IMR-90 (cell line): ENCODE measurements around the gene HSPB7. TPM values are rescaled to one million over a fixed set of nuclear protein-coding genes. Genes with fewer than 3 reads are reported as not detected.
A peak's percentile ranks its signal among the peaks of the same experiment; 100 is the strongest.

Experiments used
- ATAC-seq: fragments of 200-7000 bp; cut with Tn5 transposase; 2 replicates; pipeline ENCODE4 v1.9.1; 2020; ENCODE audit warnings: low read depth, mild to moderate bottlenecking, moderate library complexity
- BruUV-seq: library from RNA; stranded (reverse); fragments of 400-500 nt; replicated peaks from 2 replicates; lab custom pipeline; 2021; lab: Mats Ljungman, UMichigan
- CTCF ChIA-PET: fragments of 300-600 bp; formaldehyde crosslinking; extraction: SDS; loops from one replicate; lab custom pipeline; 2021; ENCODE audit warnings: antibody characterized with exemption; lab: Yijun Ruan, JAX
- POLR2A ChIA-PET: fragments of 300-600 bp; sonication (Branson Sonifier 250); formaldehyde crosslinking; loops from one replicate; lab custom pipeline; 2022; ENCODE audit warnings: antibody characterized with exemption; ENCODE audit not compliant: unreplicated experiment; lab: Charles Lee
- DNase-seq: peaks from one replicate; pipeline ENCODE4 v3.0.0; 2013
- H2AFZ ChIP-seq: replicated peaks from 2 replicates; pipeline ENCODE3; 2013; ENCODE audit warnings: low read length, mild to moderate bottlenecking; ENCODE audit not compliant: poor library complexity
- H2AK5ac ChIP-seq: 2 replicates; pipeline ENCODE4 v1.6.1; 2013; ENCODE audit warnings: low read depth, low read length, inconsistent platforms
- H2AK9ac ChIP-seq: replicated peaks from 2 replicates; pipeline ENCODE3; 2013; ENCODE audit warnings: mild to moderate bottlenecking, low read depth, low read length, moderate library complexity; ENCODE audit not compliant: poor library complexity
- H2BK120ac ChIP-seq: 2 replicates; pipeline ENCODE4 v1.6.1; 2013; ENCODE audit warnings: low read depth, low read length, inconsistent platforms
- H2BK15ac ChIP-seq: 3 replicates; pipeline ENCODE4 v1.6.1; 2013; ENCODE audit warnings: low read depth, low read length, inconsistent platforms
- H2BK20ac ChIP-seq: 2 replicates; pipeline ENCODE4 v1.6.1; 2013; ENCODE audit warnings: low read depth, mild to moderate bottlenecking, inconsistent platforms, low read length, moderate library complexity
- H2BK5ac ChIP-seq: 2 replicates; pipeline ENCODE4 v1.6.1; 2013; ENCODE audit warnings: mild to moderate bottlenecking, low read depth, low read length, inconsistent platforms; ENCODE audit not compliant: poor library complexity, severe bottlenecking
- H3K14ac ChIP-seq: replicated peaks from 2 replicates; pipeline ENCODE4 v1.6.1; 2013; ENCODE audit warnings: low read depth, low read length, inconsistent platforms
- H3K18ac ChIP-seq: 2 replicates; pipeline ENCODE4 v1.6.1; 2013; ENCODE audit warnings: low read depth, low read length, control low read depth
- H3K23ac ChIP-seq: 2 replicates; pipeline ENCODE4 v1.6.1; 2013; ENCODE audit warnings: low read depth, low read length, inconsistent platforms
- H3K27ac ChIP-seq: 2 replicates; pipeline ENCODE4 v1.5.1; 2013; ENCODE audit warnings: mild to moderate bottlenecking, control low read depth, low read length; ENCODE audit not compliant: insufficient read depth
- H3K27me3 ChIP-seq: 2 replicates; pipeline ENCODE4 v1.6.1; 2013; ENCODE audit warnings: low read length; ENCODE audit not compliant: control insufficient read depth, insufficient read depth
- H3K36me3 ChIP-seq: 2 replicates; pipeline ENCODE4 v1.6.1; 2013; ENCODE audit warnings: low read length, mixed read lengths; ENCODE audit not compliant: control insufficient read depth, insufficient read depth
- H3K4ac ChIP-seq: 2 replicates; pipeline ENCODE4 v1.6.1; 2013; ENCODE audit warnings: low read depth, low read length, inconsistent platforms
- H3K4me1 ChIP-seq: 2 replicates; pipeline ENCODE4 v1.6.1; 2013; ENCODE audit warnings: low read length, mixed read lengths; ENCODE audit not compliant: control insufficient read depth, insufficient read depth
- H3K4me2 ChIP-seq: 2 replicates; pipeline ENCODE4 v1.6.1; 2013; ENCODE audit warnings: low read depth, mild to moderate bottlenecking, control low read depth, low read length, moderate library complexity
- H3K4me3 ChIP-seq: 2 replicates; pipeline ENCODE4 v1.5.1; 2013; ENCODE audit warnings: low read depth, mild to moderate bottlenecking, control low read depth, low read length, moderate library complexity; ENCODE audit not compliant: insufficient read depth
- H3K56ac ChIP-seq: 2 replicates; pipeline ENCODE4 v1.6.1; 2013; ENCODE audit warnings: low read length, inconsistent platforms; ENCODE audit not compliant: insufficient read depth; ENCODE audit errors: extremely low read depth
- H3K79me1 ChIP-seq, 2 experiments: 2 replicates each; pipeline ENCODE4 v1.6.1; 2013; ENCODE audit warnings: low read length in 2 of 2, inconsistent platforms in 1 of 2, low read depth in 1 of 2
- H3K9ac ChIP-seq: 2 replicates; pipeline ENCODE4 v1.6.1; 2013; ENCODE audit warnings: low read depth, low read length, control low read depth
- H3K9me1 ChIP-seq: 2 replicates; pipeline ENCODE4 v1.6.1; 2013; ENCODE audit warnings: low read length, inconsistent platforms; ENCODE audit not compliant: insufficient read depth
- H3K9me3 ChIP-seq: 2 replicates; pipeline ENCODE4 v1.6.1; 2013; ENCODE audit warnings: low read length; ENCODE audit not compliant: control insufficient read depth, insufficient read depth
- H4K20me1 ChIP-seq: 2 replicates; pipeline ENCODE4 v1.6.1; 2013; ENCODE audit warnings: low read length, inconsistent platforms; ENCODE audit not compliant: insufficient read depth
- H4K5ac ChIP-seq: 2 replicates; pipeline ENCODE4 v1.6.1; 2013; ENCODE audit warnings: mild to moderate bottlenecking, low read depth, low read length, control low read depth
- H4K8ac ChIP-seq, 2 experiments: 2 replicates each; pipeline ENCODE4 v1.6.1; 2013; ENCODE audit warnings: low read depth in 2 of 2, low read length in 2 of 2, control low read depth in 1 of 2, inconsistent platforms in 1 of 2
- H4K91ac ChIP-seq: 2 replicates; pipeline ENCODE4 v1.6.1; 2013; ENCODE audit warnings: low read depth, low read length, inconsistent platforms; ENCODE audit not compliant: insufficient read depth
- CTCF ChIP-seq: conservative IDR thresholded peaks from 2 replicates; pipeline ENCODE4 v1.5.1; 2012; ENCODE audit warnings: mild to moderate bottlenecking, low read depth, low read length, improper control_type of control experiment
- MAFK ChIP-seq: IDR thresholded peaks from 2 replicates; pipeline ENCODE4 v1.6.1; 2012; ENCODE audit warnings: low read depth, low read length, improper control_type of control experiment
- WGBS, 2 experiments: methylation state at CpG; one replicate each; pipeline versions ENCODE4 v1.1.5 to v1.1.7; 2013; ENCODE audit warnings: missing lambda C conversion rate in 2 of 2; ENCODE audit not compliant: insufficient read length in 1 of 2; ENCODE audit errors: extremely low coverage in 2 of 2; 5-methylcytosine and 5-hydroxymethylcytosine counted together
- dilution Hi-C: fragments of 300-500 bp; cut with HindIII; formaldehyde crosslinking; loops from one replicate; pipeline ENCODE4 v1.14.3; 2018; ENCODE audit warnings: low sequenced_read_pairs; ENCODE audit not compliant: unreplicated experiment
- in situ Hi-C: fragments of 300-500 bp; cut with MboI; formaldehyde crosslinking; loops from 3 replicates; pipeline ENCODE4 v1.14.3; 2019; ENCODE audit warnings: low sequenced_read_pairs, inconsistent platforms, mixed read lengths
- intact Hi-C: fragments of 100-400 bp; cut with micrococcal nuclease; formaldehyde crosslinking; loops from 2 replicates; pipeline ENCODE4 v1.10.0; 2022
- polyA plus RNA-seq, 3 experiments: library from polyadenylated mRNA; depleted of rRNA; stranded (reverse); fragments of >200 nt; gene quantifications; 2 replicates each; pipeline ENCODE4 v1.2.3, GENCODE V29; 2012; ENCODE audit warnings: low replicate concordance in 1 of 3
- total RNA-seq: library from RNA; depleted of rRNA; stranded (reverse); fragments of >200 nt; gene quantifications from 2 replicates; pipeline ENCODE4 v1.2.3, GENCODE V29; 2012

Gene HSPB7
- total and polyA plus RNA-seq, 2 of the 4 experiments (the other 2 are of a cell fraction) = 0.54 to 3.0 TPM

GRCh38 chr1:16028237-16029002 lies 10.6 kb upstream of the HSPB7 start:
- WGBS, 2 experiments = 71% methylated on average over 9 of the region's 19 CpGs; no CpG with 5 or more reads in 1 of the 2 experiments
- in situ Hi-C loops = no loop called here
- H3K4me3 ChIP-seq = no peak overlapping the region
- H3K9me1 ChIP-seq = no peaks in the 10 kb centered on the region
- no peak overlapping the region for H2BK120ac ChIP-seq
- H4K8ac ChIP-seq = no peak overlapping the region
- H3K9me3 ChIP-seq = no peaks in the 10 kb centered on the region
- H3K4me2 ChIP-seq = no peak overlapping the region
- H2BK15ac ChIP-seq = no peak overlapping the region
- no peak overlapping the region for H3K27ac ChIP-seq
- H3K14ac ChIP-seq = no peak overlapping the region
- H3K27me3 ChIP-seq = peaks cover 14% of the 10 kb centered on the region
- H2BK20ac ChIP-seq = no peak overlapping the region
- H3K4ac ChIP-seq = no peak overlapping the region
- peaks cover 5% of the 10 kb centered on the region for H3K4me1 ChIP-seq
- no peak overlapping the region for H2BK5ac ChIP-seq
- H2AK9ac ChIP-seq = no peak overlapping the region
- BruUV-seq = no TSS peak
- TF ChIP-seq CTCF (no peak), MAFK (no peak)
- dilution Hi-C loops = no loop called here
- no peak overlapping the region for H3K18ac ChIP-seq
- no peak overlapping the region for H3K9ac ChIP-seq
- H4K5ac ChIP-seq = no peak overlapping the region
- no peak overlapping the region for H3K56ac ChIP-seq
- ChIA-PET POLR2A (no interaction called here), CTCF (no interaction called here)
- ATAC-seq = no peak
- H2AFZ ChIP-seq = peak overlapping the region; percentile 11
- intact Hi-C loops = no loop called here
- DNase-seq = no peak
- no peaks in the 10 kb centered on the region for H4K20me1 ChIP-seq
- H3K79me1 ChIP-seq = no peaks in the 10 kb centered on the region
- no peak overlapping the region for H3K23ac ChIP-seq
- no peaks in the 10 kb centered on the region for H3K36me3 ChIP-seq
- no peak overlapping the region for H4K91ac ChIP-seq
- no peak overlapping the region for H2AK5ac ChIP-seq
